Nephron (organoid): ENCODE data around the gene DNAJB1.
"Not testable (repeated sequence)": the region's sequence is repeated elsewhere in the genome, so short reads cannot be mapped to it uniquely, and the experiment has no call there.

Experiments used
- H3K27ac Mint-ChIP-seq, 3 experiments: 2 replicates each; pipeline ENCODE4 v1.8.0; 2020; ENCODE audit warnings: mixed read lengths in 3 of 3, mild to moderate bottlenecking in 2 of 3, moderate library complexity in 1 of 3
- H3K27me3 Mint-ChIP-seq: 2 replicates; pipeline ENCODE4 v1.8.0; 2021; ENCODE audit warnings: low read depth, mild to moderate bottlenecking, moderate library complexity, mixed read lengths
- H3K36me3 Mint-ChIP-seq: 2 replicates; pipeline ENCODE4 v1.8.0; 2020; ENCODE audit warnings: low read depth, mixed read lengths
- H3K4me1 Mint-ChIP-seq: 2 replicates; pipeline ENCODE4 v1.8.0; 2020; ENCODE audit warnings: mixed read lengths
- H3K4me3 Mint-ChIP-seq, 3 experiments: 2 replicates each; pipeline ENCODE4 v1.8.0; 2020; ENCODE audit warnings: mild to moderate bottlenecking in 3 of 3, mixed read lengths in 3 of 3, moderate library complexity in 2 of 3
- H3K9me3 Mint-ChIP-seq: 2 replicates; pipeline ENCODE4 v1.8.0; 2020; ENCODE audit warnings: mixed read lengths
- CTCF ChIP-seq, 3 experiments: fragments of 200-600 bp; sonication (generic); IDR thresholded peaks; one replicate each; pipeline ENCODE4 v1.5.0; 2021; ENCODE audit warnings: antibody characterized with exemption in 3 of 3; ENCODE audit not compliant: unreplicated experiment in 3 of 3

DNAJB1 gene

GRCh38 chr19:14505488-14506239 is 12.5 kb downstream of the DNAJB1 start:
- H3K36me3 Mint-ChIP-seq = no peaks in the 10 kb centered on the region
- H3K4me3 Mint-ChIP-seq = no peak overlapping the region
- peak overlapping the region; percentile 87 to 98 (median 88) for H3K27ac Mint-ChIP-seq
- peaks cover 18% of the 10 kb centered on the region for H3K4me1 Mint-ChIP-seq
- peak; percentile 53 to 67 (median 64) for TF ChIP-seq CTCF (IDR thresholded peaks at IDR 0.05; ENCODE audit: unreplicated experiment in 3 of 3)
- H3K9me3 Mint-ChIP-seq = no peaks in the 10 kb centered on the region
- peaks cover 8% of the 10 kb centered on the region for H3K27me3 Mint-ChIP-seq

GRCh38 chr19:14504575-14504974 is 13.6 kb downstream of the DNAJB1 start:
- H3K4me1 Mint-ChIP-seq = peaks cover 13% of the 10 kb centered on the region
- H3K27me3 Mint-ChIP-seq, H3K27ac Mint-ChIP-seq, H3K9me3 Mint-ChIP-seq, H3K36me3 Mint-ChIP-seq, H3K4me3 Mint-ChIP-seq: not testable (repeated sequence)

- Mint-ChIP-seq H3K4me3 (no peak overlapping the region), H3K9me3 (no peaks in the 10 kb centered on the region)
- TF ChIP-seq CTCF (IDR thresholded peaks at IDR 0.05; ENCODE audit: unreplicated experiment in 3 of 3) = no peak
Observed at GRCh38 chr19:14503285-14503684, 14.9 kb downstream of the DNAJB1 start.

GRCh38 chr19:14502334-14503092 is 15.7 kb downstream of the DNAJB1 start:
- no peak for TF ChIP-seq CTCF (IDR thresholded peaks at IDR 0.05; ENCODE audit: unreplicated experiment in 3 of 3)
- H3K4me3 Mint-ChIP-seq = no peak overlapping the region
- no peaks in the 10 kb centered on the region for H3K9me3 Mint-ChIP-seq
- H3K27me3 Mint-ChIP-seq = peaks cover 10% of the 10 kb centered on the region
- H3K27ac Mint-ChIP-seq = no peak overlapping the region
- H3K36me3 Mint-ChIP-seq = no peaks in the 10 kb centered on the region
- H3K4me1 Mint-ChIP-seq = peaks cover 10% of the 10 kb centered on the region

More at GRCh38 chr19:14503285-14503684, 14.9 kb downstream of the DNAJB1 start:
- Mint-ChIP-seq H3K27me3 (peaks cover 8% of the 10 kb centered on the region), H3K4me1 (peaks cover 10% of the 10 kb centered on the region), H3K36me3 (no peaks in the 10 kb centered on the region), H3K27ac (no peak overlapping the region)

GRCh38 chr19:14497228-14497921 is 20.8 kb downstream of the DNAJB1 start:
- Mint-ChIP-seq H3K9me3 (no peaks in the 10 kb centered on the region), H3K27me3 (peaks cover 7% of the 10 kb centered on the region), H3K4me3 (peak overlapping the region; percentile 80 to 90 (median 81)), H3K36me3 (peaks cover 13% of the 10 kb centered on the region), H3K4me1 (peaks cover 19% of the 10 kb centered on the region), H3K27ac (peak overlapping the region; percentile 72 to 92 (median 90))
- TF ChIP-seq CTCF (IDR thresholded peaks at IDR 0.05; ENCODE audit: unreplicated experiment in 3 of 3) = no peak

GRCh38 chr19:14496834-14497227 is 21.4 kb downstream of the DNAJB1 start:
- Mint-ChIP-seq H3K4me3 (peak overlapping the region; percentile 80 to 90 (median 81)), H3K27ac (peak overlapping the region; percentile 72 to 92 (median 90)), H3K27me3 (peaks cover 4% of the 10 kb centered on the region), H3K4me1 (peaks cover 19% of the 10 kb centered on the region), H3K36me3 (peaks cover 15% of the 10 kb centered on the region), H3K9me3 (no peaks in the 10 kb centered on the region)
- TF ChIP-seq CTCF (IDR thresholded peaks at IDR 0.05; ENCODE audit: unreplicated experiment in 3 of 3) = no peak
